Measurements from ENCODE around the gene RAB27B.
"Not testable (repeated sequence)": the region's sequence is repeated elsewhere in the genome, so short reads cannot be mapped to it uniquely, and the experiment has no call there.

DNA sequence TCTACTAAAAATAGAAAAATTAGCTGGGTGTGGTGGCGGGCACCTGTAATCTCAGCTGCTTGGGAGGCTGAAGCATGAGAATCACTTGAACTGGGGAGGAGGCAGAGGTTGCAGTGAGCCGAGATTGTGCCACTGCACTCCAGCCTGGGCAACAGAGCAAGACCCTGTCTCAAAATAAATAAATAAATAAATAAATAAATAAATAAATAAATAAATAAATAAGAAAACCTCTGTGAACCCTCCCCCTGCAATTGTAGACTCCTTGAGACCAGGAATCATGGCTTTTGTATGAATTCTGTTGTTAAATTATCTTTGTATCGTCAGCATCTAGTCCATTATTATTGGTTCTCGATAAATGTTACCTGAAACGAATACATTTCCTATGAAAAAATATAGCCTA, 17.6 kb upstream of the RAB27B start:
- TF ChIP-seq GABPA (IDR thresholded peaks at IDR 0.05; ENCODE audit: low read depth); SPI1 (IDR thresholded peaks at IDR 0.05; ENCODE audit: borderline replicate concordance, low read depth); POLR2AphosphoS5 (IDR thresholded peaks at IDR 0.05; ENCODE audit: low read depth): not testable (repeated sequence)
- TF ChIP-seq, protein P1, sequence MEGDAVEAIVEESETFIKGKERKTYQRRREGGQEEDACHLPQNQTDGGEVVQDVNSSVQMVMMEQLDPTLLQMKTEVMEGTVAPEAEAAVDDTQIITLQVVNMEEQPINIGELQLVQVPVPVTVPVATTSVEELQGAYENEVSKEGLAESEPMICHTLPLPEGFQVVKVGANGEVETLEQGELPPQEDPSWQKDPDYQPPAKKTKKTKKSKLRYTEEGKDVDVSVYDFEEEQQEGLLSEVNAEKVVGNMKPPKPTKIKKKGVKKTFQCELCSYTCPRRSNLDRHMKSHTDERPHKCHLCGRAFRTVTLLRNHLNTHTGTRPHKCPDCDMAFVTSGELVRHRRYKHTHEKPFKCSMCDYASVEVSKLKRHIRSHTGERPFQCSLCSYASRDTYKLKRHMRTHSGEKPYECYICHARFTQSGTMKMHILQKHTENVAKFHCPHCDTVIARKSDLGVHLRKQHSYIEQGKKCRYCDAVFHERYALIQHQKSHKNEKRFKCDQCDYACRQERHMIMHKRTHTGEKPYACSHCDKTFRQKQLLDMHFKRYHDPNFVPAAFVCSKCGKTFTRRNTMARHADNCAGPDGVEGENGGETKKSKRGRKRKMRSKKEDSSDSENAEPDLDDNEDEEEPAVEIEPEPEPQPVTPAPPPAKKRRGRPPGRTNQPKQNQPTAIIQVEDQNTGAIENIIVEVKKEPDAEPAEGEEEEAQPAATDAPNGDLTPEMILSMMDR (IDR thresholded peaks at IDR 0.05; ENCODE audit: insufficient read depth, low read length): not testable (repeated sequence)
